HepG2 (cell line): Measurements from ENCODE around the gene GABRR2. TPM values are rescaled to one million over a fixed set of nuclear protein-coding genes. Genes with fewer than 3 reads are reported as not detected.

Source experiments
- ATAC-seq: fragments of 200-7000 bp; cut with Tn5 transposase; 3 replicates; pipeline ENCODE4 v1.9.1; 2020; ENCODE audit warnings: mild to moderate bottlenecking, moderate library complexity
- BruUV-seq: library from RNA; stranded (reverse); fragments of 400-500 nt; replicated peaks from 2 replicates; lab custom pipeline; 2021; lab: Mats Ljungman, UMichigan
- CTCF ChIA-PET: fragments of 300-600 bp; formaldehyde crosslinking; extraction: SDS; loops from one replicate; lab custom pipeline; 2021; ENCODE audit warnings: low total read pairs, inconsistent platforms, low intra/inter-chr PET ratio; lab: Yijun Ruan, JAX
- POLR2A ChIA-PET: fragments of 350-600 bp; sonication (Branson Sonifier 250); formaldehyde crosslinking; loops from one replicate; lab custom pipeline; 2020; ENCODE audit warnings: antibody characterized with exemption, inconsistent platforms; lab: Yijun Ruan, JAX
- DNase-seq: peaks from one replicate; pipeline ENCODE4 v3.0.0-alpha.2; 2015; ENCODE audit warnings: low spot score
- FAIRE-seq: peaks from 3 replicates; lab custom pipeline; 2011; peaks lifted over from hg19 to GRCh38; lab: Jason Lieb, UNC
- H2AFZ ChIP-seq: one replicate; pipeline ENCODE4 v1.6.1; 2011; ENCODE audit warnings: low read length, inconsistent platforms
- H3K27ac ChIP-seq: fragments of 300-600 bp; 3 replicates; pipeline ENCODE4 v1.8.0; 2011; ENCODE audit warnings: mixed run types, mild to moderate bottlenecking, mixed read lengths, low read length, inconsistent platforms; ENCODE audit not compliant: insufficient read depth; ENCODE audit errors: extremely low read length
- H3K27me3 ChIP-seq, 2 experiments: fragments of 200-600 bp in 1 of 2; 2 replicates in 1 of 2; 3 replicates in 1 of 2; pipeline versions ENCODE4 v1.6.0 to v1.8.0; 2011; ENCODE audit warnings: low read length in 2 of 2, mild to moderate bottlenecking in 2 of 2, moderate library complexity in 2 of 2, inconsistent platforms in 1 of 2; ENCODE audit not compliant: insufficient read depth in 2 of 2, control insufficient read depth in 1 of 2
- H3K36me3 ChIP-seq, 2 experiments: fragments of 200-600 bp in 1 of 2; replicated peaks in 1 of 2; 2 replicates in 1 of 2; 3 replicates in 1 of 2; pipeline versions ENCODE4 v1.5.1 to v1.8.0; 2011; ENCODE audit warnings: low read length in 2 of 2, inconsistent platforms in 1 of 2; ENCODE audit not compliant: insufficient read depth in 2 of 2, control insufficient read depth in 1 of 2
- H3K4me1 ChIP-seq: 2 replicates; pipeline ENCODE4 v1.5.1; 2012; ENCODE audit warnings: low read length, inconsistent platforms; ENCODE audit not compliant: insufficient read depth
- H3K4me2 ChIP-seq: 2 replicates; pipeline ENCODE4 v1.6.0; 2011; ENCODE audit warnings: low read depth, low read length, inconsistent platforms
- H3K4me3 ChIP-seq, 3 experiments: fragments of 200-600 bp in 1 of 3; sonication (generic), shearing (Covaris generic) in 1 of 3; replicated peaks in 1 of 3; 2 replicates each; pipeline ENCODE4 v1.5.1; 2011 to 2016; ENCODE audit warnings: low read length in 3 of 3, inconsistent platforms in 2 of 3, low read depth in 2 of 3, mild to moderate bottlenecking in 2 of 3, control low read depth in 1 of 3, mixed read lengths in 1 of 3; ENCODE audit not compliant: insufficient read depth in 1 of 3
- H3K79me2 ChIP-seq: one replicate; pipeline ENCODE4 v1.6.1; 2011; ENCODE audit warnings: low read length, inconsistent platforms; ENCODE audit not compliant: insufficient read depth
- H3K9ac ChIP-seq: 2 replicates; pipeline ENCODE4 v1.6.0; 2011; ENCODE audit warnings: mild to moderate bottlenecking, low read depth, low read length, inconsistent platforms; ENCODE audit not compliant: insufficient read depth
- H3K9me3 ChIP-seq: 2 replicates; pipeline ENCODE4 v1.5.1; 2012; ENCODE audit warnings: mild to moderate bottlenecking, low read length
- H4K20me1 ChIP-seq: 2 replicates; pipeline ENCODE4 v1.6.0; 2011; ENCODE audit warnings: inconsistent platforms, mild to moderate bottlenecking, low read length, moderate library complexity; ENCODE audit not compliant: insufficient read depth
- CHCHD3 ChIP-seq: sonication (generic); formaldehyde crosslinking; IDR thresholded peaks from 2 replicates; pipeline ENCODE4 v1.8.0; 2022; ENCODE audit warnings: mild to moderate bottlenecking, missing genetic modification reagents, moderate library complexity
- ESRRA ChIP-seq: sonication (generic); formaldehyde crosslinking; IDR thresholded peaks from 2 replicates; pipeline ENCODE4 v1.5.1; 2020; ENCODE audit warnings: mild to moderate bottlenecking, low read depth, missing genetic modification reagents
- IKZF4 ChIP-seq: sonication (generic); formaldehyde crosslinking; IDR thresholded peaks from 2 replicates; pipeline ENCODE4 v1.5.1; 2020; ENCODE audit warnings: borderline replicate concordance, mild to moderate bottlenecking, low read depth, missing genetic modification reagents; ENCODE audit errors: not compliant biosample characterization
- JARID2 ChIP-seq: sonication (generic); formaldehyde crosslinking; IDR thresholded peaks from 2 replicates; pipeline ENCODE4 v1.8.1; 2023; ENCODE audit warnings: missing genetic modification reagents, inconsistent platforms; ENCODE audit not compliant: insufficient replicate concordance
- NFYB ChIP-seq: sonication (generic); formaldehyde crosslinking; IDR thresholded peaks from 2 replicates; pipeline ENCODE4 v1.4.0; 2020; ENCODE audit warnings: missing genetic modification reagents
- POLR2AphosphoS2 ChIP-seq: IDR thresholded peaks from 2 replicates; pipeline ENCODE4 v1.6.1; 2011; ENCODE audit warnings: low read depth, low read length, improper control_type of control experiment
- PPARG ChIP-seq: conservative IDR thresholded peaks from 2 replicates; pipeline ENCODE4 v1.6.1; 2016; ENCODE audit warnings: missing biosample characterization, missing genetic modification reagents
- ZNF567 ChIP-seq: sonication (generic); formaldehyde crosslinking; IDR thresholded peaks from 2 replicates; pipeline ENCODE4 v1.8.1; 2023; ENCODE audit warnings: mild to moderate bottlenecking, missing genetic modification reagents, borderline replicate concordance
- ZNF572 ChIP-seq: sonication (generic); formaldehyde crosslinking; IDR thresholded peaks from 2 replicates; pipeline ENCODE4 v1.5.1; 2020; ENCODE audit warnings: mild to moderate bottlenecking, missing genetic modification reagents
- ZNF598 ChIP-seq: sonication (generic); formaldehyde crosslinking; IDR thresholded peaks from 2 replicates; pipeline ENCODE4 v1.5.1; 2020; ENCODE audit warnings: mild to moderate bottlenecking, missing genetic modification reagents, borderline replicate concordance
- ZNF75D ChIP-seq: sonication (generic); formaldehyde crosslinking; IDR thresholded peaks from 2 replicates; pipeline ENCODE4 v1.8.1; 2023; ENCODE audit warnings: missing genetic modification reagents, mild to moderate bottlenecking, borderline replicate concordance
- ZNF883 ChIP-seq: sonication (generic); formaldehyde crosslinking; IDR thresholded peaks from 2 replicates; pipeline ENCODE4 v1.5.1; 2020; ENCODE audit warnings: mild to moderate bottlenecking, missing genetic modification reagents; ENCODE audit errors: not compliant biosample characterization
- WGBS: methylation state at CpG from one replicate; pipeline ENCODE4 v1.1.6; 2017; ENCODE audit warnings: low lambda C conversion rate; 5-methylcytosine and 5-hydroxymethylcytosine counted together
- in situ Hi-C: cut with HindIII; loops from 2 replicates; pipeline ENCODE4 v1.10.0; 2017; ENCODE audit warnings: low pct_unique_long_range_greater_than_20kb; ENCODE audit not compliant: extremely low pct_ligation_motif_present
- intact Hi-C: fragments of 100-400 bp; cut with micrococcal nuclease; formaldehyde crosslinking; loops from one replicate; pipeline ENCODE4 v1.10.0; 2022; ENCODE audit not compliant: unreplicated experiment
- polyA plus RNA-seq, 8 experiments: library from polyadenylated mRNA; depleted of rRNA in 3 of 8; stranded (reverse) in 7 of 8; unstranded in 1 of 8; fragments of >200 nt; fragmentation: Illumina TruSeq in 4 of 8; extraction: Trizol in 4 of 8; gene quantifications; 2 replicates each; pipeline versions ENCODE4 v1.2.1 to v1.2.3, GENCODE V29; 2011 to 2016; ENCODE audit warnings: low read depth in 4 of 8, missing spikeins in 1 of 8, mixed read lengths in 1 of 8; ENCODE audit not compliant: insufficient read depth in 1 of 8
- total RNA-seq, 5 experiments: library from RNA; depleted of rRNA; stranded (reverse); fragments of >200 nt; fragmentation: Illumina TruSeq; extraction: Trizol; gene quantifications; 2 replicates each; pipeline ENCODE4 v1.2.3, GENCODE V29; 2016; ENCODE audit warnings: low read depth in 1 of 5

The GABRR2 gene
- total and polyA plus RNA-seq, 2 of the 13 experiments (the other 11 are each of a cell fraction or from before 2014, with no cell fraction given): 0.13 TPM; not detected in 1

- Histone ChIP-seq H3K4me1 (no peaks in the 10 kb centered on the region), H3K9ac (no peak overlapping the region), H4K20me1 (no peaks in the 10 kb centered on the region), H3K36me3 (no peaks in the 10 kb centered on the region), H2AFZ (no peak overlapping the region), H3K27me3 (peaks cover 1 to 22% of the 10 kb centered on the region in 2 experiments; a peak in 2 of 5 replicates), H3K4me2 (no peak overlapping the region), H3K27ac (no peak overlapping the region), H3K79me2 (no peaks in the 10 kb centered on the region), H3K4me3 (no peak overlapping the region), H3K9me3 (no peaks in the 10 kb centered on the region)
- DNase-seq (no peak), ATAC-seq (peak; percentile 46), FAIRE-seq (no peak)
- in situ Hi-C loops: no loop called here
- ChIA-PET CTCF (no interaction called here), POLR2A (no interaction called here)
- TF ChIP-seq ZNF598 (no peak), NFYB (CRISPR knock-in tag) (no peak), PPARG (no peak), ZNF883 (CRISPR knock-in tag) (no peak), ZNF75D (CRISPR knock-in tag) (no peak), CHCHD3 (CRISPR knock-in tag) (no peak), ESRRA (no peak), ZNF572 (no peak), POLR2AphosphoS2 (no peak), ZNF567 (CRISPR knock-in tag) (no peak), IKZF4 (no peak), JARID2 (CRISPR knock-in tag) (no peak)
- BruUV-seq: no TSS peak
- intact Hi-C loops: no loop called here
- 12% methylated on average over 8 of the region's 11 CpGs for WGBS
These were observed 42.5 kb downstream of the GABRR2 start for GRCh38 chr6:89272596-89272995.
